GM21619 (cell line): Measurements from ENCODE around the gene PAPOLB.
"Not testable (repeated sequence)": the region's sequence is repeated elsewhere in the genome, so short reads cannot be mapped to it uniquely, and the experiment has no call there.

Experiments
- ATAC-seq: cut with Tn5 transposase; IDR thresholded peaks from one replicate; pipeline ENCODE4 v1.9.1; 2021; ENCODE audit not compliant: unreplicated experiment

Gene PAPOLB

DNA sequence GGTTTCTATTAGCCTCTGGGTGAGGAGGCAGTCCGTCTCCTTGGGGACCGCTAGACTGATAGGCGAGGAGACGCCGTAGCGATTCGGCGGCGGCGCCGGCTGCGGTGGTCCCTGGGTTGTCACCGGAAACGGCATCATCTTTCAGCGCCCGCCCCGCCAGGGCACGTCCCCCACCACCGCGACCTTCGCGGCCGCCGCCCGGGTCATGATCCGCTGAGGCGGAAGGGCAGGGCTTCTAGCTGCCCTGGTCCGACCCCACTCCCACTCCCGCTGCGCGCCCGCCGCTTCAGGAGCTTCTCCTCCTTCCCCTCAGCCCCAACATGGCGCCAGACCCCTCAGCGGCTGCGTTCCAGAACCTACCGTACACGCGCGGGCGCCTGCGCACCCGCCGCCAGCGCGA, at the start of gene PAPOLB:
Gene PAPOLB (minus strand): TSS at position 358 of the 400 bp plus-strand sequence. CDS start 220 bp downstream, at position 138.
- no peak for ATAC-seq

DNA sequence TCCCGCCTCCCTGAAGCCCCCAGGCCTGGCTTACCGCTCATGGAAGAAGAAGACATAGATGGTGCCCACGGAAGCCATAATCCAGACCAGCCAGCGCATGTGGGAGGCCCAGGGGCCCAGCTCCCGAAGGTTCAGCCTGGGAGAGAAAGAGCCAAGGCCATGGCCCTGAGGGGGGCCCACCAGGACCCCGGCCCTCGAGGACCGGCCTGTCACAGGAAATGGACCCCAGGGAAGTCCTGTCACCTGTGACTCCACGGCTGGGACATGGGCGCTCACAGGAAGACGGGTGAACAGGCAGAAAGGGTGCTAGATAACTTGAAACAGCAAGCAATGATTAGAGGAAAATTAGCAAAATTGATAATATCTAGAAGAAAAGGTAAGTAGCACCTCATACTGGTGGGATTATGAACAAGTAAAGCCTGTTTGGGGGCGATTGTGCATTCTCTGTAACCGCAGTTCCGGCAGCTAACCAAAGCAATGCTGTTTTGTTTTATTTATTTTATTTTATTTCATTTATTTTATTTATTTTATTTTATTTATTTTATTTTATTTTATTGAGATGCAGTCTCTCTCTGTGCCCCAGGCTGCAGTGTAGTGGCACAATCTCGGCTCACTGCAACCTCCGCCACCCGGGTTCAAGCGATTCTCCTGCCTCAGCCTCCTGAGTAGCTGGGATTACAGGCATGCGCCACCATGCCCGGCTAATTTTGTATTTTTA, 49.4 kb upstream of the PAPOLB start:
- ATAC-seq: no peak

DNA sequence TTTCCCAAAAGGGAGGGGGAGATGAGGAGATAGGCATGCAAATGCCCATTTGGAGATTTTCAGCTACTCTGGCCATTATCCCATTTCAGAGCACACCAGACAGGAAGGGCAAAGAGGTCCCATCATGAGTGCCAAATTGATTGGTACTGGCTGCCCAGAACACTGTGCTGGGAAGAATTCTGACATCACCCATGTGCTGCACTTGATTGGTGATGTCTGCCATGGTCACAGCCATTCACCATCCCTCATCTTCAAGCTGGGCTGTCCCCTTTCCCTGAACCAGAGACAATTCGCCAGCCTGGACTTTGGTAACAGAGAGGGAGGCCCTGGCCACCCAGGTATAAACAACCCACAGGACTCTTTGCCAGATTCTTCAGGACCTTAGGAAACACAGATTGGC, 44.9 kb upstream of the PAPOLB start:
- no peak for ATAC-seq

DNA sequence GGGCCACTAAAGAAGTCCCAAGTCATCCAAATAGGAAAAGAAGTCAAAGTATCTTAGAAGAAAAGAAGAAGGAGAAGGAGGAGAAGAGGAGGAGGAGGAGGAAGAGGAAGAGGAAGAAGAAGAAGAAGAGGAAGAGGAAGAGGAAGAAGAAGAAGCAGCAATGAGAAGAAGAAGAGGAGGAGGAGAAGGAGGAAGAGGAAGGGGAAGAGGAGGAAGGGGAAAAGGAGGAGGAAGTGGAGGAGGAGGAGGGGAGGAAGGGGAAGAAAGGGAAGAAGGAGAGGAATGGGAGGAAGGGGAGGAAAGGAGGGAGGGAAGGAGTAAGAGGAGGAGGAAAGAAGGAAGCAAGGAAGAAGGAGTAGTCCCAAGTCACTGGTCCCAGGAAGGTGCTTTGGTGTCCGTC, 43.3 kb upstream of the PAPOLB start:
- no peak for ATAC-seq

DNA sequence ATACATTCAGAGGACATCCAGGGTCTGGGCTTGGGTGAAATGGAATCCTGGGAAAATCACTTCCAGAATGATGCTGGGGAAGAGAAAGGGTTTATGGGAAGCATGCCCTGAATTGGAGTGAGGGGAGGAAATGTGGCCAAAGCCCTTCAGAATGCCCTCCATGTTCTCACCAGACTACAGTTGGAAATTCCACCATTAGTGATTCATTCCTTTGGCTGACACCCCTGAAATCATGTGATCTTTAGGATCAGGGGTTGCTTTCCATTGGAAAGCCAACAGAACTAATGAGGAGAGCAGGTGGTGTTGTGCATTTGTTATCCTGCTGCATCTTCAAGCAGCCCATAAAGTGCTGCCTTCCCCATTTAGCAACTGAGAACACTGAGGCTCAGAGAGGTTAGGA, 42.5 kb upstream of the PAPOLB start:
- ATAC-seq: no peak

DNA sequence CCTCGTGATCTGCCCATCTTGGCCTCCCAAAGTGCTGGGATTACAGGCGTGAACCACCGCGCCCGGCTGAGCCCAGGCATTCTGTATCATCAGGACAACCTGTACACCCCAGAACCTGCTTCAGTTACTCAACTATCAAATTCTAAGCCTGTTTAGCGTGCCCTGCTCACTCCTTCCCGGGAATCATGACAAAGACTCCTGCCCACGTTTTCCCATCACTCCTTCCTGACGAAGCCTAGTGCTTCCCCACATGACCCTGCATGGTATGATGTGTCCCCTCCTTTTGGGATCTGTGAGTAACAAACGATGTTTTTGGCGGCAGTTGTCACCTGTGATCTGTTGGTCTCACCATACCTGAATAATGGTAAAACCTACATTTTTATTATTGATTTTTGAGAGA, 33.9 kb upstream of the PAPOLB start:
- ATAC-seq: no peak

DNA sequence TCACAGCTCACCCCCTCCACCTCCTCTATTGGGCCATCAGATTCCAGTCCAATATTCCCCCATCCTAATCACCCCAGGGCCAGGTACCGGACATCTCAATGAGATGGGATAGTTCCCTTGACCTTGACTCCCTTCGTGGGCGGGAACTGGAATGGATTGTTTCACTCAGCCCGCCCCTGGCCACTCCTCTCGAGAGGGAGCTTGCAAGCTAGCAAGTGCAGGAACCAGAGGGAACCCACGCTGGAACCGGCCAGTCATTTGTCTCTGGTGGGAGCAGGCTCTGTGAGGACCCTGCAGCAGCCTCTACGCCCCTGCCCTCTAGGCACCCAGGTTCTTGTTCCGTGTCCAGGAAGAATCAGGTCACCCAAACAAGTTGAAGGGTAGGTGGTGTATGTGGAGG, 32.7 kb upstream of the PAPOLB start:
- no peak for ATAC-seq

DNA sequence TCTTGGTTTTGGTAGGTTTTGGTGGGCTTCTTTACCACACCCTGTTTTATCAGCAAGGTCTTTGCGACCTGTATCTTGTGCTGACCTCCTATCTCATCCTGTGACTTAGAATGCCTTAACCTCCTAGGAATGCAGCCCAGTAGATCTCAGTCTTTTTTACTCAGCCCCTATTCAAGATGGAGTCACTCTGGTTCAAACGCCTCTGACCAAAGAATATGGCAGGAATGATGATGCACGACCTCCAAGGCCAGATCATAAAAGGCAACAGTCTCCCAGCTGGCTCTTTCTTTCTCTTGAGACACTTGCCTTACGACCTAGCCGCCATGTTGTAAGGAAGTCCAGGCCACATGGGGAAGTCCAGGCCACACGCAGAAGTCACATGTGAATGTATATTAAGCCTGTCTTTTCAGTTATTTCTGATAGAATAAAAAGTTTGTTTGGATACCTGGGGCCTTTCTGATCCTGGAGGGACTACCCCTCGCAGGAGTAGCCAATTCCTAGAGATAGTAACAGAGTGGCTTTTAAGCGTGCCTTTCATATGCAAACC, 32.2 kb upstream of the PAPOLB start:
- ATAC-seq: no peak

DNA sequence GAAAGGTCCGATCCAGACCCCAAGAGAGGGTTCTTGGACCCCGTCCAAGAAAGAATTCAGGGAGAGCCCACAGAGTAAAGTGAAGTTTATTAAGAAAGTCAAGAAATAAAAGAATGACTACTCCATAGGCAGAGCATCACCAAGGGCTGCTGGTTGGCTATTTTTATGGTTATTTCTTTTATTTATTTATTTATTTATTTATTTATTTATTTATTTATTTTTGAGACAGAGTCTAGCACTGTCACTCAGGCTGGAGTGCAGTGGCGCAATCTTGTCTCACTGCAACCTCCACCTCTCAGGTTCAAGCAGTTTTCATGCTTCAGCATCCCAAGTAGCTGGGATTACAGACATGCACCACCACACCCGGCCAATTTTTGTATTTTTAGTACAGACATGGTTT, 31.4 kb upstream of the PAPOLB start:
- not testable (repeated sequence) for ATAC-seq

DNA sequence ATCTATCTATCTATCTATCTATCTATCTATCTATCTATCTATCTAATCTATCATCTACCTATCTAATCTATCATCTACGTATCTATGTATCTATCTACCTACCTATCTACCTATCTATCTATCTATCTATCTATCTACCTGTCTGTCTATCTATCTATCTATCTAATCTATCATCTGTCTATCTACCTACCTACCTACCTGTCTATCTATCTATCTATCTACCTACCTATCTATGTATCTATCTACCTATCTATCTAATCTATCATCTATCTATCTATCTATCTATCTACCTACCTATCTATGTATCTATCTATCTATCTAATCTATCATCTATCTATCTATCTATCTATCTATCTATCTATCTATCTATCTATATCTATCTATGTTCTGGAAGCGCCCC, 29.7 kb upstream of the PAPOLB start:
- not testable (repeated sequence) for ATAC-seq

DNA sequence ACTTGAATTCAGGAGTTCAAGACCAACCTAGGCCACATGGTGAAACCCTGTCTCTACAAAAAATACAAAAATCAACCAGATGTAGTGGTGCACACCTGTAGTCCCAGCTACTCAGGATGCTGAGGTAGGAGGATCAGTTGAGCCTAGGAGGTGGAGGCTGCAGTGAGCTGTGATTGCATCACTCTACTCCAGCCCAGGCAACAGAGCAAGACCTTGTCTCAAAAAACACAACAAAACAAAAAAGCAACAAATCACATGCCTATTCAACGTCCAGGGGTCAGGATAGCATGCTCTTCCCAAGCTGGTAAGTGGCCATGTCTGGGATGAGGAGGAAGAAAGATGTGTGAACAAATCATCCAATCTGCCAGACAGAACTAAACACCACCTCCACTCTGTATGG, 27.9 kb upstream of the PAPOLB start:
- no peak for ATAC-seq

DNA sequence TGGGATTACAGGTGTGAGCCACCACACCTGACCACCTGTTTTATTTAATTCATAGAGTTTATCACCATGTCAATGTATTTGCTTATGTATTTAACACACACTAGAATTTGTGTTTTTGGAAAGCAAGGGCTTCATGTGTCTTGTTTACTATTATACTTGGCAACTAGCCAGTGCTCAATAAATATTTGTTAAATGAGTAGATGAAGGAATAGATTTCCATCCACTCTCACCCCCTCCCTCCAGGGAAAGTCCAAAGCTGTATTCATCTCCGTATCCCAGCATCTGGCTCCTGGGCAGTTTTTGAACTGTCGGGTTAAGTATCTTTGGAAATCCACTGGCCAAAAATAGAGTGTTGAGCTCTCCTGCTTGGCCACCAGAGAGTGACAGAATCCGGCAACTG, 26.3 kb upstream of the PAPOLB start:
- ATAC-seq: no peak

DNA sequence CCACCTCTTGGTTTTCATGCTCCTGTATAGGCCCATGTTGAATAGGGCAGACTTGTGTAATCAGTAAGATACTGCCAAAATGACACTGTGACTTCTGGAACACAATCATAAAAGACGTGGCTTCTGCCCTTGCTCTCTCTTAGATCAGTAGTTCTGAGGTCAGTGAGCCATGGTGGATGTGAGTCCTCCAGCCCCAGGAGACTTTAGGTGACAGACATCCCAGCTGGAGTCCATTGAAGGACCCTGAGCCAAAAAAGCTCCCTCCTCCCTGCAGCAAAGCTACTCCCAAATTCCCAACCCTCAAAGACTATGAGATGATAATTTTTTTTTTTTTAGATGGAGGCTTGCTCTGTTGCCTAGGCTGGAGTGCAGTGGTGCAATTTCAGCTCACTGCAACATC, 24.8 kb upstream of the PAPOLB start:
- ATAC-seq: no peak

DNA sequence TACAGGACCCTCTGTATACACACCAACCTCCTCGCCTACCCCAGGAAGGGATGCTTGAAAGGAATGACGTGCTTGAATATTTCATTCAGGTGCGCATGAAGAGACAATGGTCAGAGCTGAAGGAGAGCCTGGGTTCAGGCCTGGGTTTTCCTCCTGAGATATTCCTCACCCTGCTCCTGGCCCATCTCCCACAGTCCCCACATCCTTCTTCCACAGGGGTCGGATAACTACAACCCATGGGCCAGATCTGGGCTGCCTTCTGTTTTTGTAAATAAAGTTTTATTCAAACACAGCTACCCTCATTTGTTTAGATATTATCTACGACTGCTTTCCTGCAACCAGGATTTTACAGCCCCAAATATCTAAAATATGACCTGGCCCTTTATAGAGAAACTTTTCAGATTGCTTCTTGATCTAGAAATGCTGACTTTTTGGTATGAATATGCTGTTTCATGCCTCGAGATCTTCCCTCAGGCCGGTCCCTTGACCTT, 23.5 kb upstream of the PAPOLB start:
- no peak for ATAC-seq

DNA sequence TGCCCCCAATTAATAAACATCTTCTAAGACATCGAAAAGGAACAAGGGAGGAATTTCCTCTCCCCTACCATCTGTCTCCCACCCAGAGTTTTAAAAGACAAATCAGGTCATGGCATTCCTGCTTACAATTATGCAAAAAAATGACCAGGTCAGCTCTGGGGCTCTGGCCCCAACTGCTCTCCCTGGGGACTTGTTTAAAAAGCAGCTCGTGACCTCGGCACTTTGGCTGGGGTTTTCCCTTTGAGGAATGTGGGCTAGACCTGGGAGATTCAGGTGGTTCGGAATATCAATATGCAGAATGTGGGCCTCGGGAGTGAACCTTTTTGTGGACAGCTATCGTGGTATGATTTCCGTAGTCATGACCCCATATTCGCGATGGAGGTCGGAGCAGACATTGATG, 22.3 kb upstream of the PAPOLB start:
- no peak for ATAC-seq

DNA sequence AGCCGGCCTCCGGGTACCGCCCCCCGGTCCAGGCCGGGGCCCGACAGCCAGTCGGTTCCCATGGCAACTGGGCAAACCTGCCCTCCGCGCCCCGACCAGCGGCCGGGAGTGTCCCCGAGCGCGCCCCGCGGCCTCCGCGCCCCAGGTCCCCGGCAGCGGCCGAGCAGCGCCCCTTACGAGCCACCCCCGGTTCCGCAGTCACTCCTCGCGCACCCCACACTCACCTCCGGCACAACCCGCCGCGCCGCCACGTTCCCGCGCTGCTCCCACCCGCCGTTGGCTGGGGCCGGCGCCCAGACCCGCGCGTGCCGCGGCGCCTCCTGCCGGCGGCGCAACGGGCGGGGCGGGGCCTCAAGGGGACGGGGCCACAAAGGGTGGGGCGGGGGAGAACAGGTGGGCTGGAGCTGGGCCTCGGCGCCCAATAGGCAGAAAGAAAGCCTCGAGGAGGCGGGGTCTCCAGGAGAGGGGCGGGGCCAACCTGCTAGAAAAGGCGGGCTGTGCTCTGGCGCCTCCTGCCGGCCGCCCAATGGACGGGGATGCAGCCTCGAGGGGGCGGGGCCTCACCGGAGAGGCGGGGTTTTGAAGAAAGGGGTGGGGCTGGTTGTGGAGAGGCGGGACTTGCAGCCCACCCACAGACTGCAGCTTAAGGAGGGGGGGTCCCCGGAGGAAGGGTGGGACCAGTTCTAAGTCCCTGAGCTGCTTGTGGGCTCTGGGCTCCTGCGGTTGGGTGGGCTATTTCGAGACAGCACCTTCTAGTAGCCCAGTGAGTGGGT, 21.7 kb upstream of the PAPOLB start, which contains the start of gene RADIL:
Gene RADIL (minus strand): TSS at position 345 of the 773 bp plus-strand sequence. CDS start 5,577 bp downstream, outside the sequence.
- ATAC-seq: peak; percentile 79

DNA sequence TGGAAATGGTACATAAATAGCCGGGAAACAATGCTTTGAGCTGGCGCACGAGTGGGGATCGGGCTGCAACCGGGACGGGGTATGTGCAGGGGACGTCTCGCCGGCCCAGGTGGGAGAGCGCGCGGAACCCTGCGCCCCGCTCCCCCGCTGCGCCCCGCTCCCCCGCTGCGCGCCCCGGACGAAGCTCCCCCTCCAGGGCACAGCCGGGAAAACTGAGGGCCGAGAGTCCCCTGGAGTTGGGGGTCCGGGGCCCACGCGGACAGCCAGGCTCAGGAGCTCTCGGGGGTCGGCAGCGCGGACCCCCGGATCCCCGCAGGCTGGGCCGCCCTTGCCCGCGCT, 21.2 kb upstream of the PAPOLB start:
- ATAC-seq: no peak

DNA sequence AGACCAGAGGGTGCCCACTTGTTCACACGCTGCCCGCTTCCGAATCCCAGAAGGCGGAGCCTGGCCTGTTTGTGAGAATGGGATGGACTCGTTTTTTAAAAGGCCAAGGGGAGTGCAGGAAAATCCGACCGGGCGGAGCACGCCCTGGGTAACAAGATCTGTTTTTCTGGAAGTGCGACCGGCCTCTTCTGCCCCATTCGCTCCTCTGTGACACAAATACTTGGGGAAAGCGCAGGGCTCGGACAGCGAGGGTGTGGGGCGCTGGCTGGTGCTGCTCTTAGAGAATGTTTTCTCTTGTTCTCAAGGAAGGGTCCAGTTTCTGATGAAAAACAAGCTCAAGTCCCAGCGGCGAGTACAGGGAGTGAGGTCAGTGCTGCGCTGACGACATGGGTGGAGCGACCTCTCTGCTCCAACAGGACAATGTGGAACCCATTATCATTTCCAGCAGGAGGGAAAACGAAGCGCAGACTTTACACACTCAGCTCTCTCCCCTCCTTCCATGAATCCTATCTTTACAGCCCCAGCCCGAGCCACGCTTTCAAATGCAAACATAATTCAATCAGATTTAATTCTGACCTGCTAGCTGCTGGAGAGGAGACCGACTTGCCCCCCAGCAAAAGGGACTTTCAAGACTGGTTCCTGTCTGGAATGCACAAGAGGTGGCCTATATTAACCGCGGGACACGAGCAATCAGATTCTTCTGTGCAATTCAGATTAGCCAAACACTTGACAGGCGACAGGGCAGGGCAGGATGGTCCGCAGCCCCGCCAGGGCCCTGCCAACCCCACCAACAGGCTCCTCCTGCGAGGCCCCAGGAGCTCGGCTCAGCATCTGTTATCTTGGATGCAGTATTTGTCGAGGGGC, 20.6 kb upstream of the PAPOLB start:
- no peak for ATAC-seq

DNA sequence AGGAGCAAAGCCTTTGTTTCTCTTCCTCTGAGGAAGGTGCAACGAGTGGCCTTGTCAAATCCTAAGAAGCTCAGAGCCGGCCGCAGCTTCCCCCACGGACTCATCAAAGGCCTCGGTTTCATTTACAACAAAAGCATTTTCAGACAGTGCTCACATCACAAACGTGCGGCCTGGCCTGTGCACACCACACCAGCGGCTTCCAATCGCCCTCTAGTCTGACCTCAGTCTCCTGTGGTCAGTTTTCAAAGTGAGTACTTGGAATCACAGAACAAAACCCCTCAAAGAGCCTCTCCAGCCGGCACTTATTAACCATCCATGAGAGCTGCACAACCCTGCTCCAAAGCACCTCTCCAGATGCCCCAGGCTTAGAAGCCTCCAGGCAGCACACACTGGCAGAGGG, 18.4 kb upstream of the PAPOLB start:
- no peak for ATAC-seq

DNA sequence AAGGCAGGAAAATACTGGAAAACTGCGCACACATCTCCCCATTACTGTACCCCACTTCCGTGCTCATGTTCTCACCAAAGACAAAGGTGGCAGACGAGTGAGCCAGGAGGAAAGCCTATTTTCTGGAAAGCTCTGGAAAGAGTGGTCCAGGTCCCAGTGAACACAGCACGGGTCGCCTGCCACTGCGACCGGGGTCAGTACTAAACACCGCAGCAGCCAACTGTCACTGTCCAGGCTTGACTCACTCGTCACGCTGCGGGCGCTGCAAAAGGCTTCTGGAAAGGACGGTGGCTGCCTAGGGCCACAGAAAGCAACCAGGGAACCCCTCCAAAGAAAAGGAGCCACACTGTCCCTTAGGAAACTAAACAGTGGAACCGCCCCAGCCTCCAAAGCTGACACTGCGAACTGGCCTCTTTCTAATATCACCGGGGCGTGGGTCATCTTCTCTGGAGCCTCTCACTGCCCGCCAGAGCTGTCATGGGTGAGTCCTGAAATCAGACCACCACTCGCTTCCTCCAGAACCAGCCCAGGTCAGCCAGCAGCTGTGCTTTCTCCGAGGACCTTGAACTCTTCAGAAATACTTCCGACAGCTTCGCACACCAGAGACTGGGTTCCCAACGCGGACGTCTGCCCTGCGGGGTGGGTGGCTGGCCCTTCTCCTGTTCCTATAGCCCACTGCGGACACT, 17.7 kb upstream of the PAPOLB start:
- ATAC-seq: no peak
